Measurements from ENCODE around the gene ACADS.

GRCh38 chr12:120684523-120684932, 41.1 kb upstream of the ACADS start:
- TF ChIP-seq EP300 (IDR thresholded peaks at IDR 0.05): no peak
- TF ChIP-seq CTCF (IDR thresholded peaks at IDR 0.05): no peak
